ENCODE measurements around the gene WDR82.

WDR82 gene

GRCh38 chr3:52237006-52237656 is 41.3 kb downstream of the WDR82 start:
- Histone ChIP-seq H3K9ac (ENCODE audit: low read length) (peak overlapping the region; percentile 95), H2BK12ac (ENCODE audit: low read length in 2 of 2) (peak overlapping the region; percentile 29 to 91), H3K4me3 (ENCODE audit: insufficient read depth in 1 of 2, low read depth in 1 of 2, low read length in 2 of 2) (peak overlapping the region in 1 of 2 experiments; percentile 94), H3K27me3 (ENCODE audit: control insufficient read depth in 1 of 2, insufficient read depth in 1 of 2, low read length in 2 of 2) (no peaks in the 10 kb centered on the region), H3K23ac (ENCODE audit: low read length in 2 of 2) (peak overlapping the region in 1 of 2 experiments; percentile 92), H3K4me2 (ENCODE audit: low read length, poor library complexity, severe bottlenecking) (peak overlapping the region; percentile 73), H3K14ac (ENCODE audit: low read length in 2 of 2) (peak overlapping the region in 1 of 2 experiments; percentile 96), H2BK120ac (ENCODE audit: low read depth, low read length) (peak overlapping the region; percentile 56), H3K9me3 (ENCODE audit: control insufficient read depth, low read length) (no peaks in the 10 kb centered on the region), H4K8ac (ENCODE audit: low read length) (peak overlapping the region; percentile 72), H3K79me1 (replicated peaks; ENCODE audit: low read length, poor library complexity, severe bottlenecking) (peaks cover 28% of the 10 kb centered on the region), H2AFZ (ENCODE audit: low read depth, low read length) (no peak overlapping the region), H3K27ac (ENCODE audit: low read length, poor library complexity, severe bottlenecking) (peak overlapping the region; percentile 86), H3K36me3 (ENCODE audit: control insufficient read depth in 1 of 2, insufficient read depth in 2 of 2, low read depth in 1 of 2, low read length in 2 of 2) (peaks cover 30 to 34% of the 10 kb centered on the region in 2 experiments), H4K91ac (ENCODE audit: low read length) (peak overlapping the region; percentile 77), H3K18ac (ENCODE audit: low read depth in 1 of 2, low read length in 2 of 2) (peak overlapping the region; percentile 57 to 86), H3K4ac (ENCODE audit: low read depth in 1 of 2, low read length in 2 of 2) (peak overlapping the region; percentile 63 to 98), H3K4me1 (ENCODE audit: control insufficient read depth, insufficient read depth, low read depth, low read length) (peaks cover 45% of the 10 kb centered on the region), H2AK5ac (ENCODE audit: low read length, severe bottlenecking) (peak overlapping the region; percentile 84), H2BK5ac (ENCODE audit: low read depth, low read length, poor library complexity, severe bottlenecking) (peak overlapping the region; percentile 11), H2BK15ac (ENCODE audit: low read depth, poor library complexity, severe bottlenecking) (peak overlapping the region; percentile 55)
- 66% methylated on average over 5 of the region's 6 CpGs for WGBS
- no peak for DNase-seq

GRCh38 chr3:52236424-52236886 is 42.0 kb downstream of the WDR82 start:
- H3K4me3 ChIP-seq (ENCODE audit: insufficient read depth in 1 of 2, low read depth in 1 of 2, low read length in 2 of 2): peak overlapping the region in 1 of 2 experiments; percentile 94

GRCh38 chr3:52234516-52235447 is 43.7 kb downstream of the WDR82 start:
- Histone ChIP-seq H2AK5ac (ENCODE audit: low read length, severe bottlenecking) (no peak overlapping the region), H4K8ac (ENCODE audit: low read length) (no peak overlapping the region), H2BK15ac (ENCODE audit: low read depth, poor library complexity, severe bottlenecking) (no peak overlapping the region), H3K9ac (ENCODE audit: low read length) (peak overlapping the region; percentile 11), H2BK5ac (ENCODE audit: low read depth, low read length, poor library complexity, severe bottlenecking) (no peak overlapping the region), H2BK120ac (ENCODE audit: low read depth, low read length) (peak overlapping the region; percentile 36), H3K4me2 (ENCODE audit: low read length, poor library complexity, severe bottlenecking) (no peak overlapping the region), H3K36me3 (ENCODE audit: control insufficient read depth in 1 of 2, insufficient read depth in 2 of 2, low read depth in 1 of 2, low read length in 2 of 2) (peaks cover 49 to 58% of the 10 kb centered on the region in 2 experiments), H2AFZ (ENCODE audit: low read depth, low read length) (no peak overlapping the region), H3K23ac (ENCODE audit: low read length in 2 of 2) (no peak overlapping the region), H2BK12ac (ENCODE audit: low read length in 2 of 2) (no peak overlapping the region), H3K9me3 (ENCODE audit: control insufficient read depth, low read length) (no peaks in the 10 kb centered on the region), H3K27me3 (ENCODE audit: control insufficient read depth in 1 of 2, insufficient read depth in 1 of 2, low read length in 2 of 2) (no peaks in the 10 kb centered on the region), H3K4me1 (ENCODE audit: control insufficient read depth, insufficient read depth, low read depth, low read length) (peaks cover 37% of the 10 kb centered on the region), H4K91ac (ENCODE audit: low read length) (no peak overlapping the region), H3K18ac (ENCODE audit: low read depth in 1 of 2, low read length in 2 of 2) (no peak overlapping the region), H3K79me1 (replicated peaks; ENCODE audit: low read length, poor library complexity, severe bottlenecking) (peaks cover 39% of the 10 kb centered on the region), H3K4ac (ENCODE audit: low read depth in 1 of 2, low read length in 2 of 2) (peak overlapping the region in 1 of 2 experiments; percentile 26), H3K14ac (ENCODE audit: low read length in 2 of 2) (no peak overlapping the region), H3K27ac (ENCODE audit: low read length, poor library complexity, severe bottlenecking) (no peak overlapping the region), H3K4me3 (ENCODE audit: insufficient read depth in 1 of 2, low read depth in 1 of 2, low read length in 2 of 2) (no peak overlapping the region)
- 95% methylated on average over 15 of the region's 15 CpGs for WGBS
- DNase-seq: no peak

More at GRCh38 chr3:52236424-52236886, 42.0 kb downstream of the WDR82 start:
- H2AFZ ChIP-seq (ENCODE audit: low read depth, low read length): no peak overlapping the region
- peak overlapping the region in 1 of 2 experiments; percentile 42 for H3K4ac ChIP-seq (ENCODE audit: low read depth in 1 of 2, low read length in 2 of 2)
- peak overlapping the region in 1 of 2 experiments; percentile 38 for H2BK12ac ChIP-seq (ENCODE audit: low read length in 2 of 2)
- no peak overlapping the region for H2BK15ac ChIP-seq (ENCODE audit: low read depth, poor library complexity, severe bottlenecking)
- peak overlapping the region; percentile 44 for H3K4me2 ChIP-seq (ENCODE audit: low read length, poor library complexity, severe bottlenecking)
- peak overlapping the region; percentile 95 for H3K9ac ChIP-seq (ENCODE audit: low read length)
- H3K23ac ChIP-seq (ENCODE audit: low read length in 2 of 2): no peak overlapping the region
- H3K4me1 ChIP-seq (ENCODE audit: control insufficient read depth, insufficient read depth, low read depth, low read length): peaks cover 45% of the 10 kb centered on the region
- H3K36me3 ChIP-seq (ENCODE audit: control insufficient read depth in 1 of 2, insufficient read depth in 2 of 2, low read depth in 1 of 2, low read length in 2 of 2): peaks cover 33 to 41% of the 10 kb centered on the region in 2 experiments
- peak overlapping the region; percentile 84 for H2AK5ac ChIP-seq (ENCODE audit: low read length, severe bottlenecking)
- no peak overlapping the region for H2BK120ac ChIP-seq (ENCODE audit: low read depth, low read length)
- H2BK5ac ChIP-seq (ENCODE audit: low read depth, low read length, poor library complexity, severe bottlenecking): no peak overlapping the region
- 88% methylated on average over 4 of the region's 5 CpGs for WGBS
- H3K18ac ChIP-seq (ENCODE audit: low read depth in 1 of 2, low read length in 2 of 2): peak overlapping the region in 1 of 2 experiments; percentile 82
- peaks cover 32% of the 10 kb centered on the region for H3K79me1 ChIP-seq (replicated peaks; ENCODE audit: low read length, poor library complexity, severe bottlenecking)
- H3K14ac ChIP-seq (ENCODE audit: low read length in 2 of 2): peak overlapping the region in 1 of 2 experiments; percentile 28
- no peak overlapping the region for H4K8ac ChIP-seq (ENCODE audit: low read length)
- H3K27ac ChIP-seq (ENCODE audit: low read length, poor library complexity, severe bottlenecking): peak overlapping the region; percentile 86
- no peaks in the 10 kb centered on the region for H3K27me3 ChIP-seq (ENCODE audit: control insufficient read depth in 1 of 2, insufficient read depth in 1 of 2, low read length in 2 of 2)
- no peaks in the 10 kb centered on the region for H3K9me3 ChIP-seq (ENCODE audit: control insufficient read depth, low read length)
- DNase-seq: no peak
- H4K91ac ChIP-seq (ENCODE audit: low read length): peak overlapping the region; percentile 32

GRCh38 chr3:52233968-52234367 is 44.5 kb downstream of the WDR82 start:
- no peak overlapping the region for H2BK15ac ChIP-seq (ENCODE audit: low read depth, poor library complexity, severe bottlenecking)
- no peak overlapping the region for H4K91ac ChIP-seq (ENCODE audit: low read length)
- no peak overlapping the region for H2AK5ac ChIP-seq (ENCODE audit: low read length, severe bottlenecking)
- H2BK5ac ChIP-seq (ENCODE audit: low read depth, low read length, poor library complexity, severe bottlenecking): no peak overlapping the region
- H3K18ac ChIP-seq (ENCODE audit: low read depth in 1 of 2, low read length in 2 of 2): no peak overlapping the region
- H4K8ac ChIP-seq (ENCODE audit: low read length): no peak overlapping the region
- no peak for DNase-seq
- no peak overlapping the region for H2BK12ac ChIP-seq (ENCODE audit: low read length in 2 of 2)
- no peak overlapping the region for H2AFZ ChIP-seq (ENCODE audit: low read depth, low read length)
- H3K4me1 ChIP-seq (ENCODE audit: control insufficient read depth, insufficient read depth, low read depth, low read length): peaks cover 35% of the 10 kb centered on the region
- peaks cover 46% of the 10 kb centered on the region for H3K79me1 ChIP-seq (replicated peaks; ENCODE audit: low read length, poor library complexity, severe bottlenecking)
- peak overlapping the region; percentile 11 for H3K9ac ChIP-seq (ENCODE audit: low read length)
- peaks cover 58 to 66% of the 10 kb centered on the region in 2 experiments for H3K36me3 ChIP-seq (ENCODE audit: control insufficient read depth in 1 of 2, insufficient read depth in 2 of 2, low read depth in 1 of 2, low read length in 2 of 2)
- no peak overlapping the region for H3K4ac ChIP-seq (ENCODE audit: low read depth in 1 of 2, low read length in 2 of 2)
- H2BK120ac ChIP-seq (ENCODE audit: low read depth, low read length): no peak overlapping the region
- no peak overlapping the region for H3K4me2 ChIP-seq (ENCODE audit: low read length, poor library complexity, severe bottlenecking)
- H3K9me3 ChIP-seq (ENCODE audit: control insufficient read depth, low read length): no peaks in the 10 kb centered on the region
- no peak overlapping the region for H3K14ac ChIP-seq (ENCODE audit: low read length in 2 of 2)
- no peak overlapping the region for H3K27ac ChIP-seq (ENCODE audit: low read length, poor library complexity, severe bottlenecking)
- H3K23ac ChIP-seq (ENCODE audit: low read length in 2 of 2): no peak overlapping the region
- H3K4me3 ChIP-seq (ENCODE audit: insufficient read depth in 1 of 2, low read depth in 1 of 2, low read length in 2 of 2): no peak overlapping the region
- no peaks in the 10 kb centered on the region for H3K27me3 ChIP-seq (ENCODE audit: control insufficient read depth in 1 of 2, insufficient read depth in 1 of 2, low read length in 2 of 2)
- 89% methylated on average over 3 of the region's 3 CpGs for WGBS

All from mesenchymal stem cell (in vitro differentiated cells and primary cell).